Prostate gland (tissue), 2 donors: Measurements from ENCODE around the gene FCMR.

Experiments used
- POLR2A ChIP-seq: fragments of 450-650 bp; IDR thresholded peaks from one replicate; pipeline ENCODE4 v1.6.1; 2016; ENCODE audit warnings: antibody characterized with exemption, mild to moderate bottlenecking
- POLR2AphosphoS5 ChIP-seq: sonication (generic); formaldehyde crosslinking; IDR thresholded peaks from one replicate; pipeline ENCODE4 v1.6.1; 2017; ENCODE audit warnings: antibody characterized with exemption
- TF ChIP-seq, protein P1 (sequence below), 4 experiments: fragments of 200-600 bp in 2 of 4; fragments of 450-650 bp in 2 of 4; sonication (generic) in 2 of 4; IDR thresholded peaks; 1 replicate in 3 of 4; 2 replicates in 1 of 4; pipeline ENCODE4 v1.5.1; 2016 to 2019; ENCODE audit warnings: antibody characterized with exemption in 4 of 4, mild to moderate bottlenecking in 2 of 4, moderate library complexity in 2 of 4

DNA sequence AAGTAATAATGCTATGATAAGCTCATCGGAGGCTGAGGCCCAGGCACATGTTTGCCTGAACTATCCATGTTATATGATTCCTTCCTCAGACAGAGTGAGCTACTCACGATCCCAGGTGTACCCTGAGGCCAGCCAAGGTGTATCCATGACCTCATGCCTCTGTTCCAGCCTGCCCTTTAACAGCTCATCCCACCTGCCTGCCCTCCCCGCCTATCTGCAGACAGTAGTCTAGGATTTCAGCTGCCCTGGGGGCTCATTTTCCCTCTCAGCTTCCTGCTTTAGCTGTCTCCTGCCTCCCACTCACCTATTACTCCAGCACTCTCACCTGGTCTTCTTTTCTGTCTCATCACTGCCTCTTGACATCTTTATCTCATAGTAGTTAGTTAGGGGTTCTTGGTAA lies 26.4 kb downstream of the FCMR start:
- TF ChIP-seq, protein P1, sequence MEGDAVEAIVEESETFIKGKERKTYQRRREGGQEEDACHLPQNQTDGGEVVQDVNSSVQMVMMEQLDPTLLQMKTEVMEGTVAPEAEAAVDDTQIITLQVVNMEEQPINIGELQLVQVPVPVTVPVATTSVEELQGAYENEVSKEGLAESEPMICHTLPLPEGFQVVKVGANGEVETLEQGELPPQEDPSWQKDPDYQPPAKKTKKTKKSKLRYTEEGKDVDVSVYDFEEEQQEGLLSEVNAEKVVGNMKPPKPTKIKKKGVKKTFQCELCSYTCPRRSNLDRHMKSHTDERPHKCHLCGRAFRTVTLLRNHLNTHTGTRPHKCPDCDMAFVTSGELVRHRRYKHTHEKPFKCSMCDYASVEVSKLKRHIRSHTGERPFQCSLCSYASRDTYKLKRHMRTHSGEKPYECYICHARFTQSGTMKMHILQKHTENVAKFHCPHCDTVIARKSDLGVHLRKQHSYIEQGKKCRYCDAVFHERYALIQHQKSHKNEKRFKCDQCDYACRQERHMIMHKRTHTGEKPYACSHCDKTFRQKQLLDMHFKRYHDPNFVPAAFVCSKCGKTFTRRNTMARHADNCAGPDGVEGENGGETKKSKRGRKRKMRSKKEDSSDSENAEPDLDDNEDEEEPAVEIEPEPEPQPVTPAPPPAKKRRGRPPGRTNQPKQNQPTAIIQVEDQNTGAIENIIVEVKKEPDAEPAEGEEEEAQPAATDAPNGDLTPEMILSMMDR (IDR thresholded peaks at IDR 0.05): no peak
- TF ChIP-seq POLR2A: no peak
- no peak for TF ChIP-seq POLR2AphosphoS5
